ENCODE measurements around the gene SMIM15. TPM values are rescaled to one million over a fixed set of nuclear protein-coding genes. Genes with fewer than 3 reads are reported as not detected.
"Not testable (repeated sequence)": the region's sequence is repeated elsewhere in the genome, so short reads cannot be mapped to it uniquely, and the experiment has no call there.

SMIM15 gene
- total and polyA plus RNA-seq, 2 experiments from 2014 or later, result 32.8 to 34.3 TPM

DNA sequence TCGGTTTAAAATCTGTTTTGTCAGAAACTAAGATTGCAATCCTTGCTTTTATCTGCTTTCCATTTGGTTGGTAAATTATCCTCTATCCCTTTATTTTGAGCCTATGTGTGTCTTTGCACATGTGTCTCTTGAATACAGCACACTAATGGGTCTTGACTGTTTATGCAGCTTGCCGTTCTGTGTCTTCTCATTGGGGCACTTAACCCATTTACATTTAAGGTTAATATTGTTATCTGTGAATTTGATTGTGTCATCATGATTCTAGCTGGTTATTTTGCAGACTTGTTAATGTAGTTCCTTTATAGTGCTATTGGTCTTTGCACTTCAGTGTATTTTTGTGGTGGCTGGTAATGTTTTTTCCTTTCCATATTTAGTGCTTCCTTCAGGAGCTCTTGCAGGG is 36.3 kb upstream of the SMIM15 start:
- no peak overlapping the region for H3K4me3 ChIP-seq
- H3K9me3 ChIP-seq (ENCODE audit: low read depth), result no peaks in the 10 kb centered on the region
- no peaks in the 10 kb centered on the region for H3K27me3 ChIP-seq
- no peak overlapping the region for H3K27ac ChIP-seq
- no peaks in the 10 kb centered on the region for H3K36me3 ChIP-seq
- TF ChIP-seq, protein P1, sequence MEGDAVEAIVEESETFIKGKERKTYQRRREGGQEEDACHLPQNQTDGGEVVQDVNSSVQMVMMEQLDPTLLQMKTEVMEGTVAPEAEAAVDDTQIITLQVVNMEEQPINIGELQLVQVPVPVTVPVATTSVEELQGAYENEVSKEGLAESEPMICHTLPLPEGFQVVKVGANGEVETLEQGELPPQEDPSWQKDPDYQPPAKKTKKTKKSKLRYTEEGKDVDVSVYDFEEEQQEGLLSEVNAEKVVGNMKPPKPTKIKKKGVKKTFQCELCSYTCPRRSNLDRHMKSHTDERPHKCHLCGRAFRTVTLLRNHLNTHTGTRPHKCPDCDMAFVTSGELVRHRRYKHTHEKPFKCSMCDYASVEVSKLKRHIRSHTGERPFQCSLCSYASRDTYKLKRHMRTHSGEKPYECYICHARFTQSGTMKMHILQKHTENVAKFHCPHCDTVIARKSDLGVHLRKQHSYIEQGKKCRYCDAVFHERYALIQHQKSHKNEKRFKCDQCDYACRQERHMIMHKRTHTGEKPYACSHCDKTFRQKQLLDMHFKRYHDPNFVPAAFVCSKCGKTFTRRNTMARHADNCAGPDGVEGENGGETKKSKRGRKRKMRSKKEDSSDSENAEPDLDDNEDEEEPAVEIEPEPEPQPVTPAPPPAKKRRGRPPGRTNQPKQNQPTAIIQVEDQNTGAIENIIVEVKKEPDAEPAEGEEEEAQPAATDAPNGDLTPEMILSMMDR (IDR thresholded peaks at IDR 0.05; ENCODE audit: low read depth, low read length), result no peak
- no peaks in the 10 kb centered on the region for H3K4me1 ChIP-seq (ENCODE audit: low read depth)
- no peak for DNase-seq (ENCODE audit: low read depth in 1 of 2, low spot score in 1 of 2)

DNA sequence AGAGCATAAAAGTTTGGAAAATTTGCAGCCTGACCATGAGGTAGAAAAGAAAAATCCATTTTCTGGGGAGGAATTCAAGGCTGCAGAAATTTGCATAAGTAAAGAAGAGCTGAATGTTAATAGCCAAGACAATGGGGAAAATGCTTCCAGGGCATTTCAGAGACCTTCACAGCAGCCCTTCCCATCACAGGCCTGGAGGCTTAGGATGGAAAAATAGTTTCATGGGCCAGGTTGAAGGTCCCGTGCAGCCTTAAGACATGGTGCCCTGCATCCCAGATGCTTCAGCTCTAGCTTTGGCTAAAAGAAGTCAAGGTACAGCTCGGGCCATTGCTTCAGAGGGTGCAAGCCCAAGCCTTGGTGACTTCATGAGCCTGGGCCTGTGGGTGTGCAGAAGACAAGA is 25.6 kb upstream of the SMIM15 start:
- H3K36me3 ChIP-seq; H3K4me3 ChIP-seq; H3K4me1 ChIP-seq (ENCODE audit: low read depth); DNase-seq (ENCODE audit: low read depth in 1 of 2, low spot score in 1 of 2); H3K27ac ChIP-seq; H3K9me3 ChIP-seq (ENCODE audit: low read depth); H3K27me3 ChIP-seq: not testable (repeated sequence)

DNA sequence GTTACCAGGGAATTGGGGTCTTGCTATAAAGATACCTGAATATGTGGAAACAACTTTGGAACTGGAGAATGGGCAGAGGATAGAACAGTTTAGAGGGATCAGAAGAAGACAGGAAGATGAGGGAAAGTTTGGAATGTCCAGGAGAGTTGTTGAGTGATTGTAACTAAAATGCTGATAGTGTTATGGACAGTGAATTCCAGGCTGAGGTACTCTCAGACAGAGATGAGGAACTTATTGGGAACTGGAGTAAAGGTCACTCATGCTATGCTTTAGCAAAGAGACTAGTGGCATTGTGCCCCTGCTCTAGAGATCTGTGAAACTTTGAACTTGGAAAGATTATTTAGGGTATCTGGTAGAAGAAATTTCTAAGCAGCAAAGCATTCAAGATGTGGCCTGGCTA is 25.1 kb upstream of the SMIM15 start:
- not testable (repeated sequence) for DNase-seq (ENCODE audit: low read depth in 1 of 2, low spot score in 1 of 2); H3K4me1 ChIP-seq (ENCODE audit: low read depth); H3K4me3 ChIP-seq; H3K27me3 ChIP-seq; H3K9me3 ChIP-seq (ENCODE audit: low read depth); H3K27ac ChIP-seq; H3K36me3 ChIP-seq

DNA sequence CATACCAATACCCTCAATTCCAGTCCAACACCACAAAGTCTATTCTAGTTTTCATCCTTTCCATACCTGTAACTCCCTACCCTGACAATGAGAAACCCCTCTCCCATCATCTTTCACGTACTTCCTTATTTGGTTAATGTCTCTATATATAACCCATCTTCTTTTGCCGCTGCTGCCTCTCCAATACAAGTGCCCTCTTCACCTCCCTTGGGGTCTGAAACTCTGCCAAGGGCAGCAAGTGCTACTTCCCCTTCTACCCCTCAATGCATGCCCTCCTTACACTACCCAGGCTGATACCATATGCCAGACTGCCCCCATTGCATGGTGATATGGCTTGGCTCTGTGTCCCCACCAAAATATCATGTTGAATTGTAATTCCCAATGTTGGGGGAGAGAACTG is 24.4 kb upstream of the SMIM15 start:
- H3K9me3 ChIP-seq (ENCODE audit: low read depth), result no peaks in the 10 kb centered on the region
- DNase-seq (ENCODE audit: low read depth in 1 of 2, low spot score in 1 of 2), result no peak
- no peak overlapping the region for H3K27ac ChIP-seq
- peaks cover 7% of the 10 kb centered on the region for H3K4me1 ChIP-seq (ENCODE audit: low read depth)
- no peaks in the 10 kb centered on the region for H3K36me3 ChIP-seq
- no peak overlapping the region for H3K4me3 ChIP-seq
- TF ChIP-seq, protein P1 (IDR thresholded peaks at IDR 0.05; ENCODE audit: low read depth, low read length), result no peak
- H3K27me3 ChIP-seq, result no peaks in the 10 kb centered on the region

DNA sequence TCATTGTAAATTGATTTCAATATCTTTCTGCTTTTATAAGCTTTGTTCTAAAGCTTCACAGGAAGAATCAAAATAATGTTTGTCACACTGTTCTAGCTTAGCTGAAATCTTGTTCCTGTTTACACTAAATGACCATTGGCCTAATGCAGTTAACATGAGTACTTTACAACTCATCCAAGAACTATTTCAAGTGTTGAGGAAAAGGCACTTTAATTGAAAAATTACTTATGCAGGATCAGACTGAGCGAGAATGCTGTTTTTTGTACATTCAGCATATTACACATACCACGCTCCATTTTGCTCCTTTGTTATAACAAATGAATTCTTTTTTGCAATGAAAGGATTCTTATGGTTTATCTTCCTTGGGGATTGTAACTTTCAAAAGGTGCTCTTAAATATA is 22.4 kb upstream of the SMIM15 start:
- no peak overlapping the region for H3K27ac ChIP-seq
- TF ChIP-seq, protein P1 (IDR thresholded peaks at IDR 0.05; ENCODE audit: low read depth, low read length), result no peak

DNA sequence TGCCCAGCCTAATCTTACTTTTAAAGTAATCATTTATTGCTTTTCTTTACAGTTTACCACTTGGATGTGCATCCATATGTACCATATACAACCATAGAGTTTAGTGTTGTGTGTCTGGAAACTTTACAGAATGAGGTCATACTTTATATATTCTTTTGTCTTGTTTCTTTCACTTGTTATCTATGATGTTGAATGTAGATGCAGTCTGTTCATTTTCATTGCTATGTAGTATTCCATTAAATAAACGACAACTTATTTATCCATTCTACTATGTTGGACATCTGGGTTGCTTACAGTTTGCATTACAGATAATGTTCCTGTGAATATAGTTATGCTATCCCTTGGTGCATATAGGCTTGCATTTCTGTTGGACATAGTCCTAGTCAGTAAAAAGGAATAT is 21.3 kb upstream of the SMIM15 start:
- TF ChIP-seq, protein P1 (IDR thresholded peaks at IDR 0.05; ENCODE audit: low read depth, low read length), result no peak
- Histone ChIP-seq H3K36me3 (no peaks in the 10 kb centered on the region), H3K4me3 (no peak overlapping the region), H3K27ac (no peak overlapping the region), H3K4me1 (ENCODE audit: low read depth) (peaks cover 7% of the 10 kb centered on the region), H3K9me3 (ENCODE audit: low read depth) (no peaks in the 10 kb centered on the region), H3K27me3 (no peaks in the 10 kb centered on the region)
- DNase-seq (ENCODE audit: low read depth in 1 of 2, low spot score in 1 of 2), result no peak

More for the DNA sequence above, 22.4 kb upstream of the SMIM15 start:
- Histone ChIP-seq H3K9me3 (ENCODE audit: low read depth) (no peaks in the 10 kb centered on the region), H3K27me3 (no peaks in the 10 kb centered on the region), H3K36me3 (no peaks in the 10 kb centered on the region), H3K4me1 (ENCODE audit: low read depth) (peaks cover 7% of the 10 kb centered on the region), H3K4me3 (no peak overlapping the region)
- DNase-seq (ENCODE audit: low read depth in 1 of 2, low spot score in 1 of 2), result no peak

DNA sequence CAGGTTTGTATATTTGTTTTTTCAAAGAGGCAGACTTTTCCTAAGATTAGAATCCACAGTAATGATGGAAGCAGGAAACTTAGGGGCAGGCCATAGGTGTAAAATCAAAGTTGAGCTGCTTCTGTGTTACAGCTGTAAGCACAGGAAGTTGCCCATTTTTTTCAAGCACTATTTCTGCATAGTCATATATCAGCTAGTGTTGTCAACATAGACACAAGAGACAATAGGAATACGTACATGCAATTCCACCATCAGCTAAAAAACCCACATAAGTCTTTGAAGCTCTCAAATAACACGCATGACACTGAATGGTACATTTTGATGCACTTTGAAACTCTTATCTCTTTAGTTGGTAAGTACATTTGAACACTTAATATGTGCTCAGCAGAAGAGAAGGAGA is 20.2 kb upstream of the SMIM15 start:
- no peaks in the 10 kb centered on the region for H3K9me3 ChIP-seq (ENCODE audit: low read depth)
- H3K4me3 ChIP-seq, result no peak overlapping the region
- H3K4me1 ChIP-seq (ENCODE audit: low read depth), result peaks cover 4% of the 10 kb centered on the region
- no peaks in the 10 kb centered on the region for H3K36me3 ChIP-seq
- TF ChIP-seq, protein P1 (IDR thresholded peaks at IDR 0.05; ENCODE audit: low read depth, low read length), result no peak
- H3K27ac ChIP-seq, result no peak overlapping the region
- no peaks in the 10 kb centered on the region for H3K27me3 ChIP-seq
- peak in 1 of 2 donors; percentile 25 for DNase-seq (ENCODE audit: low read depth in 1 of 2, low spot score in 1 of 2)
